ENCODE data around the gene COG8. TPM values are rescaled to one million over a fixed set of nuclear protein-coding genes. Genes with fewer than 3 reads are reported as not detected.

COG8 gene
- total and polyA plus RNA-seq, 9 of the 15 experiments (the other 6 are each of a cell fraction or from before 2014, with no cell fraction given): 3.7 to 42.6 (median 30.1) TPM

- TF ChIP-seq, protein P1, sequence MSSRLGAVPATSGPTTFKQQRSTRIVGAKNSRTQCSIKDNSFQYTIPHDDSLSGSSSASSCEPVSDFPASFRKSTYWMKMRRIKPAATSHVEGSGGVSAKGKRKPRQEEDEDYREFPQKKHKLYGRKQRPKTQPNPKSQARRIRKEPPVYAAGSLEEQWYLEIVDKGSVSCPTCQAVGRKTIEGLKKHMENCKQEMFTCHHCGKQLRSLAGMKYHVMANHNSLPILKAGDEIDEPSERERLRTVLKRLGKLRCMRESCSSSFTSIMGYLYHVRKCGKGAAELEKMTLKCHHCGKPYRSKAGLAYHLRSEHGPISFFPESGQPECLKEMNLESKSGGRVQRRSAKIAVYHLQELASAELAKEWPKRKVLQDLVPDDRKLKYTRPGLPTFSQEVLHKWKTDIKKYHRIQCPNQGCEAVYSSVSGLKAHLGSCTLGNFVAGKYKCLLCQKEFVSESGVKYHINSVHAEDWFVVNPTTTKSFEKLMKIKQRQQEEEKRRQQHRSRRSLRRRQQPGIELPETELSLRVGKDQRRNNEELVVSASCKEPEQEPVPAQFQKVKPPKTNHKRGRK (tag; IDR thresholded peaks at IDR 0.05): no peak
- TF ChIP-seq MTA2 (IDR thresholded peaks at IDR 0.05; ENCODE audit: low read depth): no peak
- 0 out of 2 replicates have a peak, but pooled peaks have one; percentile 15 for TF ChIP-seq CHD2 (IDR thresholded peaks at IDR 0.05; ENCODE audit: low read depth, low read length)
- peak; percentile 76 for TF ChIP-seq SMAD1 (IDR thresholded peaks at IDR 0.05; ENCODE audit: low read depth, low read length, partially characterized antibody)
- peak; percentile 93 for TF ChIP-seq ELF1 (tag; IDR thresholded peaks at IDR 0.05)
- peak in 1 of 2 experiments; percentile 51; a peak in 1 of 4 replicates for TF ChIP-seq RCOR1 (IDR thresholded peaks at IDR 0.05; ENCODE audit: borderline replicate concordance in 1 of 2, low read depth in 2 of 2, low read length in 2 of 2)
- peak; percentile 99 for TF ChIP-seq GABPA (tag; conservative IDR thresholded peaks at IDR 0.05; ENCODE audit: low read depth)
- TF ChIP-seq NRF1 (conservative IDR thresholded peaks at IDR 0.05 in 1 of 2, IDR thresholded peaks at IDR 0.05 in 1 of 2): peak; percentile 78 to 81
- TF ChIP-seq ETS2 (tag; IDR thresholded peaks at IDR 0.05; ENCODE audit: borderline replicate concordance, poor library complexity, severe bottlenecking): peak; percentile 93
- TF ChIP-seq, protein P2, sequence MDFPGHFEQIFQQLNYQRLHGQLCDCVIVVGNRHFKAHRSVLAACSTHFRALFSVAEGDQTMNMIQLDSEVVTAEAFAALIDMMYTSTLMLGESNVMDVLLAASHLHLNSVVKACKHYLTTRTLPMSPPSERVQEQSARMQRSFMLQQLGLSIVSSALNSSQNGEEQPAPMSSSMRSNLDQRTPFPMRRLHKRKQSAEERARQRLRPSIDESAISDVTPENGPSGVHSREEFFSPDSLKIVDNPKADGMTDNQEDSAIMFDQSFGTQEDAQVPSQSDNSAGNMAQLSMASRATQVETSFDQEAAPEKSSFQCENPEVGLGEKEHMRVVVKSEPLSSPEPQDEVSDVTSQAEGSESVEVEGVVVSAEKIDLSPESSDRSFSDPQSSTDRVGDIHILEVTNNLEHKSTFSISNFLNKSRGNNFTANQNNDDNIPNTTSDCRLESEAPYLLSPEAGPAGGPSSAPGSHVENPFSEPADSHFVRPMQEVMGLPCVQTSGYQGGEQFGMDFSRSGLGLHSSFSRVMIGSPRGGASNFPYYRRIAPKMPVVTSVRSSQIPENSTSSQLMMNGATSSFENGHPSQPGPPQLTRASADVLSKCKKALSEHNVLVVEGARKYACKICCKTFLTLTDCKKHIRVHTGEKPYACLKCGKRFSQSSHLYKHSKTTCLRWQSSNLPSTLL (IDR thresholded peaks at IDR 0.05): peak; percentile 88
- TF ChIP-seq POLR2AphosphoS5 (IDR thresholded peaks at IDR 0.05; ENCODE audit: control insufficient read depth, insufficient read depth, low read depth, low read length): peak; percentile 89
- peak; percentile 88 for TF ChIP-seq PHF20 (IDR thresholded peaks at IDR 0.05; ENCODE audit: partially characterized antibody)
- TF ChIP-seq BRD4 (IDR thresholded peaks at IDR 0.05): 0 out of 2 replicates have a peak, but pooled peaks have one; percentile 52
- peak; percentile 95 for TF ChIP-seq KAT7 (CRISPR knock-in tag; IDR thresholded peaks at IDR 0.05; ENCODE audit: borderline replicate concordance)
- TF ChIP-seq, protein P3, sequence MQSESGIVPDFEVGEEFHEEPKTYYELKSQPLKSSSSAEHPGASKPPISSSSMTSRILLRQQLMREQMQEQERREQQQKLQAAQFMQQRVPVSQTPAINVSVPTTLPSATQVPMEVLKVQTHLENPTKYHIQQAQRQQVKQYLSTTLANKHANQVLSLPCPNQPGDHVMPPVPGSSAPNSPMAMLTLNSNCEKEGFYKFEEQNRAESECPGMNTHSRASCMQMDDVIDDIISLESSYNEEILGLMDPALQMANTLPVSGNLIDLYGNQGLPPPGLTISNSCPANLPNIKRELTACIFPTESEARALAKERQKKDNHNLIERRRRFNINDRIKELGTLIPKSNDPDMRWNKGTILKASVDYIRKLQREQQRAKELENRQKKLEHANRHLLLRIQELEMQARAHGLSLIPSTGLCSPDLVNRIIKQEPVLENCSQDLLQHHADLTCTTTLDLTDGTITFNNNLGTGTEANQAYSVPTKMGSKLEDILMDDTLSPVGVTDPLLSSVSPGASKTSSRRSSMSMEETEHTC (IDR thresholded peaks at IDR 0.05): 0 out of 2 replicates have a peak, but pooled peaks have one; percentile 6
- peak; percentile 72 to 84 (median 84) for TF ChIP-seq CTCF (IDR thresholded peaks at IDR 0.05 in 2 of 3, conservative IDR thresholded peaks at IDR 0.05 in 1 of 3; ENCODE audit: insufficient read depth in 2 of 3, low read depth in 1 of 3, low read length in 3 of 3)
- TF ChIP-seq, protein P4, sequence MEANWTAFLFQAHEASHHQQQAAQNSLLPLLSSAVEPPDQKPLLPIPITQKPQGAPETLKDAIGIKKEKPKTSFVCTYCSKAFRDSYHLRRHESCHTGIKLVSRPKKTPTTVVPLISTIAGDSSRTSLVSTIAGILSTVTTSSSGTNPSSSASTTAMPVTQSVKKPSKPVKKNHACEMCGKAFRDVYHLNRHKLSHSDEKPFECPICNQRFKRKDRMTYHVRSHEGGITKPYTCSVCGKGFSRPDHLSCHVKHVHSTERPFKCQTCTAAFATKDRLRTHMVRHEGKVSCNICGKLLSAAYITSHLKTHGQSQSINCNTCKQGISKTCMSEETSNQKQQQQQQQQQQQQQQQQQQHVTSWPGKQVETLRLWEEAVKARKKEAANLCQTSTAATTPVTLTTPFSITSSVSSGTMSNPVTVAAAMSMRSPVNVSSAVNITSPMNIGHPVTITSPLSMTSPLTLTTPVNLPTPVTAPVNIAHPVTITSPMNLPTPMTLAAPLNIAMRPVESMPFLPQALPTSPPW (CRISPR knock-in tag; IDR thresholded peaks at IDR 0.05): peak; percentile 37; the same call in 1 of the 2 replicates
Observed at GRCh38 chr16:69339289-69340094, at the start of gene COG8, which contains the start of gene NIP7 (continued).

Data from K562 (cell line).